WERI-Rb-1 (cell line): ENCODE measurements around the gene NANOS1.
A peak's percentile ranks its signal among the peaks of the same experiment; 100 is the strongest.

ENCODE experiments used
- DNase-seq: peaks from one replicate; pipeline ENCODE4 v3.0.0-alpha.2; 2020
- H3K27ac ChIP-seq: fragments of 250-450 bp; sonication (Bioruptor Pico); 2 replicates; pipeline ENCODE4 v1.5.1; 2020; ENCODE audit warnings: mild to moderate bottlenecking, moderate library complexity
- H3K27me3 ChIP-seq: fragments of 250-450 bp; sonication (Bioruptor Pico); 2 replicates; pipeline ENCODE4 v1.5.1; 2021; ENCODE audit warnings: mild to moderate bottlenecking, low read depth, moderate library complexity; ENCODE audit not compliant: insufficient read depth, severe bottlenecking
- H3K36me3 ChIP-seq: fragments of 250-450 bp; sonication (Bioruptor Pico); 2 replicates; pipeline ENCODE4 v1.5.1; 2020; ENCODE audit warnings: mild to moderate bottlenecking, moderate library complexity
- H3K4me3 ChIP-seq: 2 replicates; pipeline ENCODE4 v1.5.1; 2011; ENCODE audit warnings: low read depth, mild to moderate bottlenecking, control low read depth, low read length
- H3K9me3 ChIP-seq: fragments of 250-450 bp; sonication (Bioruptor Pico); 2 replicates; pipeline ENCODE4 v1.5.1; 2021; ENCODE audit warnings: mild to moderate bottlenecking, moderate library complexity; ENCODE audit not compliant: severe bottlenecking
- TF ChIP-seq, protein P1 (sequence below): IDR thresholded peaks from 2 replicates; pipeline ENCODE4 v1.5.1; 2011; ENCODE audit warnings: low read depth, mild to moderate bottlenecking, control low read depth, inconsistent platforms, low read length

The NANOS1 gene

DNA sequence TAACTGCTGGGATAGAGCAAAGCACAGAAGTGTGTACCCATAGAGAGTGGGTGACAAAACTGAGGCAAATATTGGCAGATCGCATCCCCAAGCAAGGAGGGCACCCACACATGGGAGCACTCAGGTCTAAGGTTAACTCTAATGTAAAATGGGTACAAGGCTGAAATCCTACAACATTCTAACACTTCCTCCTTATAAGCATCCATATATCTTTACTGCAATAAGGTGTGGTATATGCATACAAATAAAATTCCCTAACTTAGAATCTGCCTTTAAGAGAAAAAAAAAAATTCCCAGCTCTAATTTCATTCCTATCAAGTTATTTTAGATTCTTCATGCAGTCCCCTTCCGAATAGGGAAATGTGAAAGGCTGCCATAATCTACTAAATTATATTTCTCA is 32.4 kb downstream of the NANOS1 start:
- H3K9me3 ChIP-seq: no peaks in the 10 kb centered on the region
- TF ChIP-seq, protein P1, sequence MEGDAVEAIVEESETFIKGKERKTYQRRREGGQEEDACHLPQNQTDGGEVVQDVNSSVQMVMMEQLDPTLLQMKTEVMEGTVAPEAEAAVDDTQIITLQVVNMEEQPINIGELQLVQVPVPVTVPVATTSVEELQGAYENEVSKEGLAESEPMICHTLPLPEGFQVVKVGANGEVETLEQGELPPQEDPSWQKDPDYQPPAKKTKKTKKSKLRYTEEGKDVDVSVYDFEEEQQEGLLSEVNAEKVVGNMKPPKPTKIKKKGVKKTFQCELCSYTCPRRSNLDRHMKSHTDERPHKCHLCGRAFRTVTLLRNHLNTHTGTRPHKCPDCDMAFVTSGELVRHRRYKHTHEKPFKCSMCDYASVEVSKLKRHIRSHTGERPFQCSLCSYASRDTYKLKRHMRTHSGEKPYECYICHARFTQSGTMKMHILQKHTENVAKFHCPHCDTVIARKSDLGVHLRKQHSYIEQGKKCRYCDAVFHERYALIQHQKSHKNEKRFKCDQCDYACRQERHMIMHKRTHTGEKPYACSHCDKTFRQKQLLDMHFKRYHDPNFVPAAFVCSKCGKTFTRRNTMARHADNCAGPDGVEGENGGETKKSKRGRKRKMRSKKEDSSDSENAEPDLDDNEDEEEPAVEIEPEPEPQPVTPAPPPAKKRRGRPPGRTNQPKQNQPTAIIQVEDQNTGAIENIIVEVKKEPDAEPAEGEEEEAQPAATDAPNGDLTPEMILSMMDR: no peak
- no peak overlapping the region for H3K27ac ChIP-seq
- no peaks in the 10 kb centered on the region for H3K27me3 ChIP-seq
- no peak overlapping the region for H3K4me3 ChIP-seq
- peaks cover 98% of the 10 kb centered on the region for H3K36me3 ChIP-seq
- DNase-seq: no peak

DNA sequence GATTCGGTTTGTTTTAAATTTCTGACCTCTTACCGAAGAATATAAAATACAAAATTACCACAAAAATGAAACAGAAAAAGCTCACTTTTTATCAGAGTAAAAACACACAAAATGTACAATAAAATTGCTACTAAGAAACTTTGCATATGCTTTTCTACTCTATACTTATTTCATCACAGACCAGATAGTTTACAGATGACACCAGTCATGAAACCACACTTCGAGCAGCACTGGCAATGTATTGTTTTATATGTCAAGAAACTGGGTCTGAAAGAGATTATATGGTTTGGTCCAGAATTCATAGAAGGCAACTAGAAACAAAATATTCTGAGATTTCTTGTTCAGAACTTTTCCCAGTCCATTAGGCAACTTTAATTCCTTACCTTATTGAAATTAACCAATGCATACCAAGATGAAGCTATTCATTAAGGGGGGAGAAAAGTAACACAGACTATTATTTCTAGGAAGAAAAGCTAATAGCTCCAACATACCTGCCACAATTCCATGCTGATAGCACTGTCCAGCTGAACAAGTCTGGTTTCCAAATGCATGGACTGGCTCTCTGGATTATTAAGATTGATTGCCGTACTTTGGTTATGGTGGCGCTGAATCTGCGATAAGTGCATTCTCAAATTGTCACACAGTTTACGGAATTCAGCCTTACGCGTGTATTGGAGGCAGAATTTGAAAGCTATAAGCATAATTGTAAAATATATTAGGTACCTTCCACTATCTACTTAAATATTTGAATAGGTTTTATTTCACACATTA is 41.1 kb downstream of the NANOS1 start:
- Histone ChIP-seq H3K4me3 (no peak overlapping the region), H3K9me3 (no peaks in the 10 kb centered on the region), H3K36me3 (peaks cover 85% of the 10 kb centered on the region), H3K27ac (no peak overlapping the region), H3K27me3 (no peaks in the 10 kb centered on the region)
- DNase-seq: no peak
- TF ChIP-seq, protein P1: no peak

DNA sequence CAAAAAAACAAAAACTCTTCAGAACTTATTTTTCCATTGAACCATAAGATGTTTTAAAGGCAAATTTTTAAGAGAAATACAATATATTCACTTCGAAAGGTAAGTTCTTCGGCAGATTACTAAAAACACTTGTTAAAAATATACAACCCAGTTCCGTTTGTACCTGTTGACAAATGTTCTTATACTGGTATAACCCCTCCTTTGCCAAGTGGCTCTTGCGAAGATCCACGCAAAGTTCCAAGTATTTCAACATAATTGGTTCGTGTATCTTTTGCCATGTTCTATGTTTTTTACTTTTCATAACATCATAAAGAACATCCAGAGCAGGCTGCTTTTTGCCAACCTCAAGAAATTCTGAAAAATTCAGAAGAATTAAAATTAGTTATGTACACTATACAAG is 44.1 kb downstream of the NANOS1 start:
- H3K27me3 ChIP-seq: no peaks in the 10 kb centered on the region
- peaks cover 78% of the 10 kb centered on the region for H3K36me3 ChIP-seq
- no peaks in the 10 kb centered on the region for H3K9me3 ChIP-seq
- TF ChIP-seq, protein P1: no peak
- no peak overlapping the region for H3K27ac ChIP-seq
- no peak overlapping the region for H3K4me3 ChIP-seq
- no peak for DNase-seq

DNA sequence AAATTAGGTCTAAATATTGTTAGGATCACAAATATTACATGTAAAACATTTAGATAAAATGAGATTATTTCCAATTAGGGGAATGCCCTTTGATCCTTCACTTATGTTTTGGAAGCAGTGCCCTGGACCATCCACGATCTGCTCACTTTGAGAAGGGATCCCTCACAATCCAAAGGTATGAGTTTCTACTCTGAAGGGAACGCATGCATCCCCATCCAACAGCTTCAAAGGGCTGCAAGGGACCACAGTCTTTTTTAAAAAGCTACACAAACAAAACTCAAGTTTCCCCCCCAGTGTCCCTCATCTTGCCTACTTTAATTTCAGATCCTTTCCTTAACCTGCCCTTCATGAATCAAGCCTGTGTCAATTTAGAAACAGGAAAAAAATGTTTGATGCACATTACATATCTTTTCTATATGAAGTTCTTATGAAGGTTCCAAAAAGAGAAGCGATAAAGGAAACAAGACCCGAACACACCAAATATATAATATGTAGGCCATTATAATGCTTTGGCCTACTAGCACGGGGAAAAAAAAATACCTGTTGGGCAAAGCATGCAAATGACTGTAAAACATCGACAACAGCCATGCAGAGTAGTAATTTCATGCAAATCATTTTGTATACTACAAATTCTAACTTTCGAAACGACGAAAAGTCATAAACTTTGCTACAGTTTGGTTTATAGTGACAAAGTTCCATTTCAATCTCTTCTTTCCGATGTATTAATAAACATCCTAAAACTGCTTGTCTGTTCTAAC is 49.1 kb downstream of the NANOS1 start:
- no peak for DNase-seq

DNA sequence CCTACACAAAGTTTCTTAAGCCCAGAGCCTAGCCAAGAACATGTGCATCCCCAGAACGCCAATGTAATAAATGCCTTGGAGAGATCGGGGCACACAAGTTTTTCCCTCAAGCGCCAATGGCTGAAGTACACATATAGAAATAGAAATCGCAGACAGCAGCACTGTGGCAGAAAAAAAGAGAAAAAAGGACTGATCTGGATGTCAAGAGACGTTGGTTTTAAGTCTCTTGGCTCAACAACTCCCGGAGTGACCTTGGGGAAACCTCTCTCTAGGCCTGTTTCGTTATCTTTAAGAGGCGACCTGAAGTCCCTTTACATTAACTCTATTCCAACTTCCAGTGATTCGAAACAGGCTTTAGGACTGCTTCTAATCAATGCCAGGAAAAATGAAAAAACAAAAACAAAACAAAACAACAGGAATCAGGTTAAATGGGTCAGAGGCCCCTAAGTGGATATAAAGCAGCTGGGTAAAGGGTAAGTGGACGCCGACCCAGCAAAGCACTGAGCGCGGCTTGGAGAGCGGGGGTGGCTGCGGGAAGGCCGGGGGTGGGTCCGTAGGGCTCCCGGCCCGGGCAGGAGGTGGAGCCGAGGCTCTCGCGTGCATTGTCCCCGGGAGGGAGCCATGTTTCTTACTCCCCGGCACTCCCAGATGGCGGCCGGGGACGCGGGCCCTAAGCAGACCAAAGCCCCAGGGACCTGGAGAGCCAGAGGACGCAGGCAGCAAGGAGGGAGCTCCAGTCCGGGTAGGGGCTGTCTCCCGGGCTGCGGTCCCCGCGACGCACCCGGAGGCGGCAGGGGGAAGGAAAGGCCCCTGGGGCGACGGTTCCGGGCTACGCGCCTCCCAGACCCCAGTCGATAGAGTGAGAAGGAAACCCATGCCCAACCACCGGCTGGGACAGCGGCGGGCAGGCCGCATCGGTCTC is 50.3 kb downstream of the NANOS1 start:
- peak; percentile 54 for DNase-seq
- no peaks in the 10 kb centered on the region for H3K27me3 ChIP-seq
- H3K9me3 ChIP-seq: no peaks in the 10 kb centered on the region
- H3K27ac ChIP-seq: peak overlapping the region; percentile 96
- TF ChIP-seq, protein P1: no peak
- H3K4me3 ChIP-seq: peak overlapping the region; percentile 98
- peaks cover 37% of the 10 kb centered on the region for H3K36me3 ChIP-seq

More for the DNA sequence above, 49.1 kb downstream of the NANOS1 start:
- TF ChIP-seq, protein P1: no peak
- Histone ChIP-seq H3K36me3 (peaks cover 45% of the 10 kb centered on the region), H3K27ac (no peak overlapping the region), H3K27me3 (no peaks in the 10 kb centered on the region), H3K4me3 (no peak overlapping the region; the same call in 1 of the 2 replicates), H3K9me3 (no peaks in the 10 kb centered on the region)
